Measurements from ENCODE around the gene ZDHHC1. TPM values are rescaled to one million over a fixed set of nuclear protein-coding genes. Genes with fewer than 3 reads are reported as not detected.

The ZDHHC1 gene
- total and polyA plus RNA-seq, 4 donors, result 0.33 to 1.6 (median 1.1) TPM

- no peak for DNase-seq (ENCODE audit: low spot score)
- Histone ChIP-seq H3K27me3 (ENCODE audit: control insufficient read depth in 4 of 4, insufficient read depth in 4 of 4, low read length in 3 of 4) (no peaks in the 10 kb centered on the region), H3K9ac (ENCODE audit: low read depth in 1 of 2, low read length in 2 of 2) (no peak overlapping the region), H3K4me1 (ENCODE audit: control insufficient read depth in 4 of 4, insufficient read depth in 4 of 4, low read length in 3 of 4) (peaks cover 5 to 10% (median 7%) of the 10 kb centered on the region in 4 donors), H3K36me3 (ENCODE audit: control insufficient read depth in 4 of 4, insufficient read depth in 3 of 4, low read depth in 1 of 4, low read length in 3 of 4) (no peaks in the 10 kb centered on the region), H3K9me3 (ENCODE audit: control insufficient read depth in 4 of 4, low read length in 3 of 4) (no peaks in the 10 kb centered on the region), H3K4me3 (ENCODE audit: low read depth in 1 of 3, low read length in 3 of 3) (no peak overlapping the region), H3K27ac (ENCODE audit: low read depth in 1 of 2, low read length in 2 of 2) (no peak overlapping the region)
- 91% methylated on average over 3 of the region's 3 CpGs for WGBS
- no peak for TF ChIP-seq RXRA (IDR thresholded peaks at IDR 0.05)
- no peak for TF ChIP-seq FOXA1 (IDR thresholded peaks at IDR 0.05)
- TF ChIP-seq ATF3 (IDR thresholded peaks at IDR 0.05), result no peak
- TF ChIP-seq YY1 (IDR thresholded peaks at IDR 0.05), result no peak
- no peak for TF ChIP-seq CTCF (IDR thresholded peaks at IDR 0.05; ENCODE audit: low read depth, low read length, missing input control)
- TF ChIP-seq MAX (IDR thresholded peaks at IDR 0.05), result no peak
- no peak for TF ChIP-seq ZBTB33 (IDR thresholded peaks at IDR 0.05)
- no peak for TF ChIP-seq HNF4A (conservative IDR thresholded peaks at IDR 0.05)
- TF ChIP-seq TAF1 (conservative IDR thresholded peaks at IDR 0.05), result no peak
- no peak for TF ChIP-seq GABPA (IDR thresholded peaks at IDR 0.05 in 1 of 2, conservative IDR thresholded peaks at IDR 0.05 in 1 of 2)
- TF ChIP-seq SP1 (IDR thresholded peaks at IDR 0.05), result no peak
- no peak for TF ChIP-seq NR2F2 (IDR thresholded peaks at IDR 0.05)
- TF ChIP-seq FOXA2 (IDR thresholded peaks at IDR 0.05), result no peak
These were observed 3.2 kb upstream of the ZDHHC1 start for GRCh38 chr16:67419502-67419901.

GRCh38 chr16:67417333-67418061 is 1.2 kb upstream of the ZDHHC1 start:
- Histone ChIP-seq H3K4me3 (ENCODE audit: low read depth in 1 of 3, low read length in 3 of 3) (no peak overlapping the region), H3K27me3 (ENCODE audit: control insufficient read depth in 4 of 4, insufficient read depth in 4 of 4, low read length in 3 of 4) (no peaks in the 10 kb centered on the region), H3K27ac (ENCODE audit: low read depth in 1 of 2, low read length in 2 of 2) (no peak overlapping the region), H3K9me3 (ENCODE audit: control insufficient read depth in 4 of 4, low read length in 3 of 4) (no peaks in the 10 kb centered on the region), H3K36me3 (ENCODE audit: control insufficient read depth in 4 of 4, insufficient read depth in 3 of 4, low read depth in 1 of 4, low read length in 3 of 4) (no peaks in the 10 kb centered on the region), H3K4me1 (ENCODE audit: control insufficient read depth in 4 of 4, insufficient read depth in 4 of 4, low read length in 3 of 4) (peaks cover 5 to 10% (median 7%) of the 10 kb centered on the region in 4 donors), H3K9ac (ENCODE audit: low read depth in 1 of 2, low read length in 2 of 2) (no peak overlapping the region)
- WGBS, result 60% methylated on average over 2 of the region's 2 CpGs
- no peak for DNase-seq (ENCODE audit: low spot score)
- TF ChIP-seq NR2F2 (IDR thresholded peaks at IDR 0.05), result no peak
- no peak for TF ChIP-seq ATF3 (IDR thresholded peaks at IDR 0.05)
- no peak for TF ChIP-seq JUND (IDR thresholded peaks at IDR 0.05)
- no peak for TF ChIP-seq ZBTB33 (IDR thresholded peaks at IDR 0.05)
- TF ChIP-seq MAX (IDR thresholded peaks at IDR 0.05), result no peak
- no peak for TF ChIP-seq HNF4A (conservative IDR thresholded peaks at IDR 0.05)
- TF ChIP-seq YY1 (IDR thresholded peaks at IDR 0.05), result no peak
- TF ChIP-seq GABPA (IDR thresholded peaks at IDR 0.05 in 1 of 2, conservative IDR thresholded peaks at IDR 0.05 in 1 of 2), result no peak
- no peak for TF ChIP-seq FOXA1 (IDR thresholded peaks at IDR 0.05)
- no peak for TF ChIP-seq CTCF (IDR thresholded peaks at IDR 0.05; ENCODE audit: low read depth, low read length, missing input control)
- TF ChIP-seq EGR1 (IDR thresholded peaks at IDR 0.05; ENCODE audit: low read depth in 2 of 2), result no peak
- TF ChIP-seq SP1 (IDR thresholded peaks at IDR 0.05), result no peak
- no peak for TF ChIP-seq HNF4G (IDR thresholded peaks at IDR 0.05)
- TF ChIP-seq RAD21 (IDR thresholded peaks at IDR 0.05), result no peak
- TF ChIP-seq TAF1 (conservative IDR thresholded peaks at IDR 0.05), result no peak
